ENCODE measurements around the gene LAIR2. TPM values are rescaled to one million over a fixed set of nuclear protein-coding genes. Genes with fewer than 3 reads are reported as not detected.

The LAIR2 gene
- total RNA-seq, 1 experiment from 2014 or later, result not detected

GRCh38 chr19:54536956-54537355, 34.3 kb downstream of the LAIR2 start:
- H3K36me3 ChIP-seq (ENCODE audit: control insufficient read depth, insufficient read depth, low read length), result no peaks in the 10 kb centered on the region

GRCh38 chr19:54541712-54542111, 39.1 kb downstream of the LAIR2 start:
- no peaks in the 10 kb centered on the region for H3K36me3 ChIP-seq (ENCODE audit: control insufficient read depth, insufficient read depth, low read length)
- Mint-ChIP-seq H3K36me3 (ENCODE audit: insufficient read depth, unreplicated experiment) (no peaks in the 10 kb centered on the region), H3K27ac (ENCODE audit: unreplicated experiment) (no peak overlapping the region), H3K27me3 (ENCODE audit: insufficient read depth, unreplicated experiment) (peaks cover 15% of the 10 kb centered on the region), H3K4me3 (ENCODE audit: unreplicated experiment) (no peak overlapping the region), H3K4me1 (ENCODE audit: low read depth, unreplicated experiment) (no peaks in the 10 kb centered on the region), H3K9me3 (ENCODE audit: unreplicated experiment) (no peaks in the 10 kb centered on the region)
- no peak for DNase-seq
- TF ChIP-seq CTCF (IDR thresholded peaks at IDR 0.05; ENCODE audit: insufficient read depth in 1 of 2, low read depth in 1 of 2, low read length in 1 of 2, severe bottlenecking in 1 of 2, unreplicated experiment in 1 of 2), result no peak
- H3K4me3 ChIP-seq (ENCODE audit: low read depth, low read length), result no peak overlapping the region
- H3K9me3 ChIP-seq, result no peaks in the 10 kb centered on the region
- intact Hi-C loops (cut with micrococcal nuclease; ENCODE audit: unreplicated experiment), result no loop called here
- ChIA-PET POLR2A (no interaction called here), CTCF (no interaction called here)
- H3K27me3 ChIP-seq (replicated peaks; ENCODE audit: control insufficient read depth, insufficient read depth, low read length), result no peaks in the 10 kb centered on the region
- BruUV-seq (replicated peaks), result no TSS peak
- H3K4me1 ChIP-seq, result no peaks in the 10 kb centered on the region

More at GRCh38 chr19:54536956-54537355, 34.3 kb downstream of the LAIR2 start:
- Histone ChIP-seq H3K27me3 (replicated peaks; ENCODE audit: control insufficient read depth, insufficient read depth, low read length) (no peaks in the 10 kb centered on the region; the same call in 1 of the 2 replicates), H3K9me3 (no peaks in the 10 kb centered on the region), H3K4me3 (ENCODE audit: low read depth, low read length) (no peak overlapping the region), H3K4me1 (no peaks in the 10 kb centered on the region)
- Mint-ChIP-seq H3K36me3 (ENCODE audit: insufficient read depth, unreplicated experiment) (no peaks in the 10 kb centered on the region), H3K4me1 (ENCODE audit: low read depth, unreplicated experiment) (no peaks in the 10 kb centered on the region), H3K27me3 (ENCODE audit: insufficient read depth, unreplicated experiment) (peaks cover 34% of the 10 kb centered on the region), H3K4me3 (ENCODE audit: unreplicated experiment) (no peak overlapping the region), H3K27ac (ENCODE audit: unreplicated experiment) (no peak overlapping the region), H3K9me3 (ENCODE audit: unreplicated experiment) (no peaks in the 10 kb centered on the region)
- CTCF ChIA-PET, result no interaction called here
- no TSS peak for BruUV-seq (replicated peaks)
- TF ChIP-seq CTCF (IDR thresholded peaks at IDR 0.05; ENCODE audit: insufficient read depth in 1 of 2, low read depth in 1 of 2, low read length in 1 of 2, severe bottlenecking in 1 of 2, unreplicated experiment in 1 of 2), result no peak
- intact Hi-C loops (cut with micrococcal nuclease; ENCODE audit: unreplicated experiment), result no loop called here
- no peak for DNase-seq
- POLR2A ChIA-PET, result no interaction called here

GRCh38 chr19:54548806-54549205, 46.2 kb downstream of the LAIR2 start:
- no peaks in the 10 kb centered on the region for H3K36me3 Mint-ChIP-seq (ENCODE audit: insufficient read depth, unreplicated experiment)
- BruUV-seq (replicated peaks), result no TSS peak
- H3K36me3 ChIP-seq (ENCODE audit: control insufficient read depth, insufficient read depth, low read length), result no peaks in the 10 kb centered on the region
- no peak overlapping the region for H3K4me3 ChIP-seq (ENCODE audit: low read depth, low read length)
- H3K4me1 ChIP-seq, result no peaks in the 10 kb centered on the region
- ChIA-PET POLR2A (no interaction called here), CTCF (no interaction called here)
- peaks cover 12% of the 10 kb centered on the region for H3K9me3 Mint-ChIP-seq (ENCODE audit: unreplicated experiment)
- H3K27ac Mint-ChIP-seq (ENCODE audit: unreplicated experiment), result no peak overlapping the region
- peaks cover 5% of the 10 kb centered on the region for H3K27me3 Mint-ChIP-seq (ENCODE audit: insufficient read depth, unreplicated experiment)
- no peaks in the 10 kb centered on the region for H3K27me3 ChIP-seq (replicated peaks; ENCODE audit: control insufficient read depth, insufficient read depth, low read length)
- no peak for TF ChIP-seq CTCF (IDR thresholded peaks at IDR 0.05; ENCODE audit: insufficient read depth in 1 of 2, low read depth in 1 of 2, low read length in 1 of 2, severe bottlenecking in 1 of 2, unreplicated experiment in 1 of 2)
- no peak overlapping the region for H3K4me3 Mint-ChIP-seq (ENCODE audit: unreplicated experiment)
- no peak for DNase-seq
- H3K4me1 Mint-ChIP-seq (ENCODE audit: low read depth, unreplicated experiment), result no peaks in the 10 kb centered on the region
- intact Hi-C loops (cut with micrococcal nuclease; ENCODE audit: unreplicated experiment), result no loop called here
- H3K9me3 ChIP-seq, result no peaks in the 10 kb centered on the region
